DOHH2 (cell line): ENCODE measurements around the gene ABCB8.

Experiments used
- CTCF ChIP-seq: fragments of 200-600 bp; sonication (generic); IDR thresholded peaks from one replicate; pipeline ENCODE4 v1.5.1; 2014; ENCODE audit warnings: antibody characterized with exemption, mild to moderate bottlenecking, low read depth, low read length; ENCODE audit not compliant: poor library complexity, severe bottlenecking
- EZH2phosphoT487 ChIP-seq: fragments of 200-600 bp; sonication (generic); IDR thresholded peaks from 2 replicates; pipeline ENCODE4 v1.6.1; 2017; ENCODE audit warnings: borderline replicate concordance, mild to moderate bottlenecking, antibody characterized with exemption, low read length, moderate library complexity, mixed read lengths

DNA sequence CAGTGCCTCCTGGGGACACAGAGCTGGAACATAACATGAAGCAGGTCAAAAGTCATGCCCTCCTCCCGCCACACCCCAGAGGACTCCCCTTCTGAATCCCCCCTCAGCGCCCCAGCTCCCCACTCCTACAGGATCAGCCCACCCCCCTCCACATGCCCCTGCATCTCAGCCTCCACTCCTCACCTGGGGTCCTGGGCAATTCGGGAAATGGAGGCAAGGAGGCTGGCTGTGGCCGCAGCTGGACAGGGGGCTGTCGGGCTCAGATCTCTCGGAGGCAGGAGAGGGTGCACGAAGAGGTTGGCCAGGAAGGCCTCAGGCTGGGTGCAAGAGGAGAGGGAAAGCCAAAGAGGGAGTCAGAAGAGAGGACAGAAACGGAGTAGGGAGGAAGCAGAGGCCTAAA, 11.7 kb upstream of the ABCB8 start:
- TF ChIP-seq CTCF (no peak), EZH2phosphoT487 (no peak)
